Mesothelial cell of epicardium (in vitro differentiated cells): ENCODE data around the gene IGFLR1. TPM values are rescaled to one million over a fixed set of nuclear protein-coding genes. Genes with fewer than 3 reads are reported as not detected.

ENCODE experiments used
- DNase-seq, 2 experiments: peaks; one replicate each; pipeline ENCODE4 v3.0.0; 2021; ENCODE audit warnings: low spot score in 2 of 2; ENCODE audit not compliant: unreplicated experiment in 2 of 2
- H3K27ac Mint-ChIP-seq: 2 replicates; pipeline ENCODE4 v1.8.0; 2021; ENCODE audit warnings: mixed read lengths
- H3K27me3 Mint-ChIP-seq: 2 replicates; pipeline ENCODE4 v1.8.0; 2021; ENCODE audit warnings: low read depth, mixed read lengths
- H3K36me3 Mint-ChIP-seq: 2 replicates; pipeline ENCODE4 v1.8.0; 2021; ENCODE audit warnings: mixed read lengths
- H3K4me1 Mint-ChIP-seq: 2 replicates; pipeline ENCODE4 v1.8.0; 2021; ENCODE audit warnings: mixed read lengths
- H3K4me3 Mint-ChIP-seq: 2 replicates; pipeline ENCODE4 v1.8.0; 2021; ENCODE audit warnings: mild to moderate bottlenecking, moderate library complexity, mixed read lengths
- H3K9me3 Mint-ChIP-seq: 2 replicates; pipeline ENCODE4 v1.8.0; 2021; ENCODE audit warnings: mixed read lengths
- CTCF ChIP-seq: fragments of 200-600 bp; sonication (generic); IDR thresholded peaks from one replicate; pipeline ENCODE4 v1.5.0; 2021; ENCODE audit warnings: antibody characterized with exemption; ENCODE audit not compliant: unreplicated experiment
- total RNA-seq: library from RNA; stranded (reverse); gene quantifications from 3 replicates; pipeline ENCODE4 v1.2.1, GENCODE V29; 2021

The IGFLR1 gene
- total RNA-seq, 1 donor from 2014 or later: 3.2 TPM

GRCh38 chr19:35757749-35758608 lies 15.7 kb upstream of the IGFLR1 start, which contains the start of gene PROSER3:
Gene PROSER3 (plus strand): TSS chr19:35758176. CDS start chr19:35758216, 40 bp downstream.
- TF ChIP-seq CTCF: no peak
- H3K4me3 Mint-ChIP-seq: peak within 1 kb of the TSS; percentile 97
- H3K27ac Mint-ChIP-seq: peak within 1 kb of the TSS; percentile 96
- H3K9me3 Mint-ChIP-seq: no peaks in the 10 kb centered on the region
- peaks cover 9% of the 10 kb centered on the region for H3K27me3 Mint-ChIP-seq
- H3K4me1 Mint-ChIP-seq: peaks cover 21% of the 10 kb centered on the region
- DNase-seq: peak; percentile 95 to 97
- peaks cover 4% of the 10 kb centered on the region for H3K36me3 Mint-ChIP-seq

- H3K27ac Mint-ChIP-seq: peak overlapping the region; percentile 96
- no peaks in the 10 kb centered on the region for H3K9me3 Mint-ChIP-seq
- DNase-seq: peak in 1 of 2 experiments; percentile 75
- TF ChIP-seq CTCF: no peak
- H3K27me3 Mint-ChIP-seq: peaks cover 9% of the 10 kb centered on the region
- peaks cover 21% of the 10 kb centered on the region for H3K4me1 Mint-ChIP-seq
- peak overlapping the region; percentile 97 for H3K4me3 Mint-ChIP-seq
- peaks cover 4% of the 10 kb centered on the region for H3K36me3 Mint-ChIP-seq
Measured at GRCh38 chr19:35757231-35757748, 15.0 kb upstream of the IGFLR1 start.

GRCh38 chr19:35756377-35757230 lies 14.4 kb upstream of the IGFLR1 start, which contains the start of gene HSPB6:
Gene HSPB6 (minus strand): TSS chr19:35757029. CDS start chr19:35757008, 21 bp downstream.
- Mint-ChIP-seq H3K4me3 (peak within 1 kb of the TSS; percentile 97), H3K36me3 (peaks cover 4% of the 10 kb centered on the region), H3K27me3 (peaks cover 9% of the 10 kb centered on the region), H3K9me3 (no peaks in the 10 kb centered on the region), H3K27ac (peak within 1 kb of the TSS; percentile 96), H3K4me1 (peaks cover 21% of the 10 kb centered on the region)
- peak in 1 of 2 experiments; percentile 55 for DNase-seq
- no peak for TF ChIP-seq CTCF

GRCh38 chr19:35755550-35756376 lies 13.5 kb upstream of the IGFLR1 start:
- H3K27me3 Mint-ChIP-seq: peaks cover 9% of the 10 kb centered on the region
- H3K27ac Mint-ChIP-seq: peak overlapping the region; percentile 93
- peak overlapping the region; percentile 67 for H3K4me3 Mint-ChIP-seq
- H3K36me3 Mint-ChIP-seq: peaks cover 4% of the 10 kb centered on the region
- no peak for DNase-seq
- TF ChIP-seq CTCF: no peak
- H3K4me1 Mint-ChIP-seq: peaks cover 21% of the 10 kb centered on the region
- H3K9me3 Mint-ChIP-seq: no peaks in the 10 kb centered on the region

- TF ChIP-seq CTCF: no peak
- Mint-ChIP-seq H3K9me3 (no peaks in the 10 kb centered on the region), H3K4me3 (peak overlapping the region; percentile 53), H3K36me3 (peaks cover 4% of the 10 kb centered on the region), H3K27me3 (peaks cover 9% of the 10 kb centered on the region), H3K4me1 (peaks cover 24% of the 10 kb centered on the region), H3K27ac (peak overlapping the region; percentile 37)
- DNase-seq: no peak
Measured at GRCh38 chr19:35755131-35755549, 12.9 kb upstream of the IGFLR1 start.
